HEK293 (cell line): Measurements from ENCODE around the gene BDKRB1.

ENCODE experiments used
- CTCF ChIA-PET: fragments of 350-600 bp; formaldehyde crosslinking; extraction: SDS; loops from one replicate; lab custom pipeline; 2021; ENCODE audit warnings: antibody characterized with exemption; lab: Yijun Ruan, JAX
- POLR2A ChIA-PET: fragments of 300-600 bp; formaldehyde crosslinking; extraction: SDS; loops from one replicate; lab custom pipeline; 2020; ENCODE audit warnings: antibody characterized with exemption, inconsistent platforms; lab: Yijun Ruan, JAX
- H3K27ac ChIP-seq: fragments of 200-500 bp; sonication (Bioruptor generic); 2 replicates; pipeline ENCODE4 v1.5.1; 2014; ENCODE audit warnings: low read depth, low read length, control low read depth, inconsistent platforms; ENCODE audit errors: extremely low read depth
- H3K36me3 ChIP-seq, 2 experiments: fragments of 200-500 bp in 1 of 2; sonication (Bioruptor generic) in 1 of 2; 1 replicate in 1 of 2; 2 replicates in 1 of 2; pipeline ENCODE4 v1.5.1; 2014 to 2017; ENCODE audit warnings: inconsistent platforms in 2 of 2, low read length in 2 of 2; ENCODE audit not compliant: control insufficient read depth in 2 of 2, insufficient read depth in 1 of 2
- H3K4me1 ChIP-seq: fragments of 200-500 bp; sonication (Bioruptor generic); 2 replicates; pipeline ENCODE4 v1.5.1; 2014; ENCODE audit warnings: mild to moderate bottlenecking, low read length, inconsistent platforms; ENCODE audit not compliant: control insufficient read depth, insufficient read depth
- H3K4me3 ChIP-seq: 2 replicates; pipeline ENCODE4 v1.5.1; 2011; ENCODE audit warnings: low read depth, mild to moderate bottlenecking, control low read depth, low read length, moderate library complexity
- H3K9me3 ChIP-seq: fragments of 200-500 bp; sonication (Bioruptor generic); 2 replicates; pipeline ENCODE4 v1.5.1; 2014; ENCODE audit warnings: low read depth, low read length, inconsistent platforms; ENCODE audit not compliant: control insufficient read depth, insufficient read depth
- BCL6B ChIP-seq: fragments of 450-650 bp; formaldehyde crosslinking; IDR thresholded peaks from 2 replicates; pipeline ENCODE4 v1.5.1; 2017; ENCODE audit warnings: missing biosample characterization, missing genetic modification characterization
- CTCF ChIP-seq: fragments of 450-650 bp; formaldehyde crosslinking; IDR thresholded peaks from 2 replicates; pipeline ENCODE4 v1.5.1; 2016; ENCODE audit warnings: missing biosample characterization, missing genetic modification characterization
- INSM2 ChIP-seq: fragments of 450-650 bp; formaldehyde crosslinking; IDR thresholded peaks from 2 replicates; pipeline ENCODE4 v1.5.1; 2016; ENCODE audit warnings: missing biosample characterization, missing genetic modification characterization
- KLF17 ChIP-seq: fragments of 450-650 bp; formaldehyde crosslinking; IDR thresholded peaks from 2 replicates; pipeline ENCODE4 v1.5.1; 2016; ENCODE audit warnings: missing biosample characterization, missing genetic modification characterization
- PRDM1 ChIP-seq: fragments of 450-650 bp; formaldehyde crosslinking; IDR thresholded peaks from 2 replicates; pipeline ENCODE4; 2016; ENCODE audit warnings: missing biosample characterization, missing genetic modification characterization
- PRDM10 ChIP-seq: fragments of 450-650 bp; formaldehyde crosslinking; IDR thresholded peaks from 2 replicates; pipeline ENCODE4 v1.5.1; 2016; ENCODE audit warnings: missing biosample characterization, missing genetic modification characterization
- REPIN1 ChIP-seq: fragments of 450-650 bp; formaldehyde crosslinking; IDR thresholded peaks from 2 replicates; pipeline ENCODE4 v1.5.1; 2017; ENCODE audit warnings: missing biosample characterization, missing genetic modification characterization, low read depth
- TCF7L2 ChIP-seq: IDR thresholded peaks from 2 replicates; pipeline ENCODE4 v1.6.1; 2011; ENCODE audit warnings: low read depth, mild to moderate bottlenecking, inconsistent platforms, low read length, moderate library complexity, borderline replicate concordance
- ZBTB20 ChIP-seq: fragments of 450-650 bp; formaldehyde crosslinking; IDR thresholded peaks from 2 replicates; pipeline ENCODE4 v1.5.1; 2016; ENCODE audit warnings: missing biosample characterization, missing genetic modification characterization
- ZBTB26 ChIP-seq: fragments of 450-650 bp; formaldehyde crosslinking; optimal IDR thresholded peaks from 2 replicates; pipeline ENCODE3; 2016; ENCODE audit warnings: missing biosample characterization, mild to moderate bottlenecking, missing genetic modification characterization
- ZBTB8A ChIP-seq: fragments of 450-650 bp; formaldehyde crosslinking; IDR thresholded peaks from 2 replicates; pipeline ENCODE4 v1.5.1; 2016; ENCODE audit warnings: missing biosample characterization, missing genetic modification characterization
- ZFHX2 ChIP-seq: fragments of 450-650 bp; formaldehyde crosslinking; conservative IDR thresholded peaks from 2 replicates; pipeline ENCODE4 v1.5.1; 2016; ENCODE audit warnings: missing biosample characterization, missing genetic modification characterization
- ZFP3 ChIP-seq: fragments of 450-650 bp; formaldehyde crosslinking; IDR thresholded peaks from 2 replicates; pipeline ENCODE4 v1.5.1; 2016; ENCODE audit warnings: low read depth, missing biosample characterization, missing genetic modification characterization
- ZFP41 ChIP-seq: fragments of 450-650 bp; formaldehyde crosslinking; IDR thresholded peaks from 2 replicates; pipeline ENCODE4 v1.5.1; 2016; ENCODE audit warnings: missing biosample characterization, missing genetic modification characterization, borderline replicate concordance
- ZNF155 ChIP-seq: fragments of 450-650 bp; formaldehyde crosslinking; IDR thresholded peaks from 2 replicates; pipeline ENCODE4 v1.5.1; 2016; ENCODE audit warnings: missing biosample characterization, missing genetic modification characterization
- ZNF16 ChIP-seq: fragments of 450-650 bp; formaldehyde crosslinking; IDR thresholded peaks from 2 replicates; pipeline ENCODE4 v1.5.1; 2016; ENCODE audit warnings: low read depth, missing biosample characterization, missing genetic modification characterization
- ZNF214 ChIP-seq: fragments of 450-650 bp; formaldehyde crosslinking; IDR thresholded peaks from 2 replicates; pipeline ENCODE4 v1.5.1; 2017; ENCODE audit warnings: missing biosample characterization, mild to moderate bottlenecking, missing genetic modification characterization, borderline replicate concordance
- ZNF529 ChIP-seq: fragments of 450-650 bp; formaldehyde crosslinking; IDR thresholded peaks from 2 replicates; pipeline ENCODE4 v1.5.1; 2017; ENCODE audit warnings: missing genetic modification characterization, missing biosample characterization; ENCODE audit not compliant: insufficient replicate concordance
- ZNF544 ChIP-seq: fragments of 450-650 bp; formaldehyde crosslinking; IDR thresholded peaks from 2 replicates; pipeline ENCODE4 v1.5.0; 2017; ENCODE audit warnings: missing biosample characterization, missing genetic modification characterization
- ZNF549 ChIP-seq: fragments of 450-650 bp; IDR thresholded peaks from 2 replicates; pipeline ENCODE4 v1.5.1; 2018; ENCODE audit warnings: missing biosample characterization, missing genetic modification characterization, mild to moderate bottlenecking, inconsistent platforms, moderate library complexity
- ZNF571 ChIP-seq: fragments of 450-650 bp; formaldehyde crosslinking; IDR thresholded peaks from 2 replicates; pipeline ENCODE4 v1.5.0; 2017; ENCODE audit warnings: missing biosample characterization, missing genetic modification characterization
- ZNF596 ChIP-seq: fragments of 450-650 bp; IDR thresholded peaks from 2 replicates; pipeline ENCODE4 v1.5.0; 2018; ENCODE audit warnings: missing biosample characterization, mild to moderate bottlenecking, missing genetic modification characterization, moderate library complexity
- ZNF600 ChIP-seq: fragments of 450-650 bp; formaldehyde crosslinking; IDR thresholded peaks from 2 replicates; pipeline ENCODE4 v1.5.1; 2016; ENCODE audit warnings: missing biosample characterization, missing genetic modification characterization
- ZNF610 ChIP-seq: fragments of 450-650 bp; formaldehyde crosslinking; IDR thresholded peaks from 2 replicates; pipeline ENCODE4 v1.5.1; 2016; ENCODE audit warnings: missing biosample characterization, missing genetic modification characterization, borderline replicate concordance
- ZNF623 ChIP-seq: fragments of 450-650 bp; formaldehyde crosslinking; IDR thresholded peaks from 2 replicates; pipeline ENCODE4 v1.5.1; 2016; ENCODE audit warnings: missing biosample characterization, missing genetic modification characterization
- ZNF629 ChIP-seq: fragments of 450-650 bp; formaldehyde crosslinking; IDR thresholded peaks from 2 replicates; pipeline ENCODE4 v1.5.1; 2017; ENCODE audit warnings: missing biosample characterization, missing genetic modification characterization
- ZNF664 ChIP-seq: fragments of 450-650 bp; formaldehyde crosslinking; IDR thresholded peaks from 2 replicates; pipeline ENCODE4 v1.5.1; 2016; ENCODE audit warnings: missing biosample characterization, missing genetic modification characterization
- ZNF776 ChIP-seq: fragments of 450-650 bp; formaldehyde crosslinking; IDR thresholded peaks from 2 replicates; pipeline ENCODE4 v1.5.0; 2017; ENCODE audit warnings: missing biosample characterization, missing genetic modification characterization, borderline replicate concordance

The BDKRB1 gene

GRCh38 chr14:96267336-96267735 lies 11.3 kb downstream of the BDKRB1 start:
- Histone ChIP-seq H3K36me3 (no peaks in the 10 kb centered on the region), H3K4me3 (no peak overlapping the region), H3K27ac (no peak overlapping the region)
- POLR2A ChIA-PET, result no interaction called here
- TF ChIP-seq BCL6B (peak; percentile 91), ZNF549 (no peak), ZBTB20 (tag by site-specific recombination) (peak; percentile 22; the same call in 1 of the 2 replicates), ZNF610 (tag by site-specific recombination) (no peak), PRDM10 (peak; percentile 62), ZNF664 (tag by site-specific recombination) (no peak), ZNF596 (tag by site-specific recombination) (no peak), ZNF600 (tag by site-specific recombination) (peak; percentile 26; the same call in 1 of the 2 replicates), ZBTB26 (tag by site-specific recombination) (no peak), ZFP41 (tag by site-specific recombination) (no peak), ZNF571 (tag by site-specific recombination) (no peak), ZNF776 (tag by site-specific recombination) (no peak), ZBTB8A (tag by site-specific recombination) (0 out of 2 replicates have a peak, but pooled peaks have one; percentile 12), ZNF629 (tag by site-specific recombination) (peak; percentile 46; the same call in 1 of the 2 replicates), ZNF623 (tag by site-specific recombination) (no peak), KLF17 (tag by site-specific recombination) (no peak), INSM2 (tag by site-specific recombination) (no peak), CTCF (tag by site-specific recombination) (no peak), ZFP3 (tag by site-specific recombination) (no peak), PRDM1 (no peak), ZFHX2 (tag by site-specific recombination) (no peak), ZNF16 (tag by site-specific recombination) (no peak), ZNF529 (tag by site-specific recombination) (no peak), TCF7L2 (no peak), REPIN1 (tag by site-specific recombination) (no peak), ZNF155 (no peak), ZNF214 (no peak), ZNF544 (tag by site-specific recombination) (no peak)
- TF ChIP-seq, all 188 proteins: peak for 6
- CTCF ChIA-PET, result no interaction called here
- H3K4me1 ChIP-seq, result no peaks in the 10 kb centered on the region
- no peaks in the 10 kb centered on the region for H3K9me3 ChIP-seq
